Sigmoid colon (tissue), 7 donors: ENCODE data around the gene WDHD1. TPM values are rescaled to one million over a fixed set of nuclear protein-coding genes. Genes with fewer than 3 reads are reported as not detected.

Source experiments
- DNase-seq: peaks from one replicate; pipeline ENCODE4 v3.0.0-alpha.2; 2019
- H3K27ac ChIP-seq, 4 donors: fragments of 200-600 bp; sonication (generic); one replicate each; pipeline ENCODE4 v1.5.1; 2016 to 2019; ENCODE audit warnings: mild to moderate bottlenecking in 1 of 4
- H3K27me3 ChIP-seq, 3 donors: fragments of 200-600 bp; sonication (generic); one replicate each; pipeline ENCODE4 v1.5.1; 2019; ENCODE audit warnings: mild to moderate bottlenecking in 1 of 3
- H3K36me3 ChIP-seq, 4 donors: fragments of 200-600 bp; sonication (generic); one replicate each; pipeline ENCODE4 v1.5.1; 2016 to 2019
- H3K4me1 ChIP-seq, 4 donors: fragments of 200-600 bp; sonication (generic); one replicate each; pipeline ENCODE4 v1.5.1; 2017 to 2019
- H3K4me3 ChIP-seq, 4 donors: fragments of 200-600 bp; sonication (generic); one replicate each; pipeline ENCODE4 v1.5.1; 2017 to 2019; ENCODE audit warnings: mild to moderate bottlenecking in 2 of 4, moderate library complexity in 1 of 4
- H3K9me3 ChIP-seq, 4 donors: fragments of 200-600 bp in 3 of 4; sonication (generic) in 3 of 4; one replicate each; pipeline versions ENCODE4 v1.5.1 to v1.6.1; 2013 to 2019
- EP300 ChIP-seq, 4 donors: sonication (generic); formaldehyde crosslinking; IDR thresholded peaks; one replicate each; pipeline ENCODE4 v1.6.1; 2017; ENCODE audit warnings: antibody characterized with exemption in 4 of 4
- POLR2A ChIP-seq, 2 donors: fragments of 450-650 bp; IDR thresholded peaks; one replicate each; pipeline ENCODE4 v1.6.1; 2016; ENCODE audit warnings: antibody characterized with exemption in 2 of 2, mild to moderate bottlenecking in 2 of 2, moderate library complexity in 2 of 2
- POLR2AphosphoS5 ChIP-seq, 4 donors: sonication (generic); formaldehyde crosslinking; IDR thresholded peaks; one replicate each; pipeline ENCODE4 v1.6.1; 2017; ENCODE audit warnings: antibody characterized with exemption in 4 of 4
- WGBS, 2 donors: extraction: QIAGEN DNeasy Blood & Tissue Kit; methylation state at CpG; one replicate each; pipeline ENCODE4 v1.1.7; 2013; 5-methylcytosine and 5-hydroxymethylcytosine counted together
- intact Hi-C: fragments of 100-400 bp; cut with DNase I; formaldehyde crosslinking; loops from one replicate; pipeline ENCODE4 v1.15.1; 2023
- polyA plus RNA-seq, 3 donors: library from polyadenylated mRNA; stranded (reverse); fragments of 200-250 nt; gene quantifications; one replicate each; pipeline ENCODE4 v1.2.3, GENCODE V29; 2013
- total RNA-seq, 4 donors: library from RNA; depleted of rRNA; stranded (reverse); fragments of >200 nt; gene quantifications; one replicate each; pipeline ENCODE4 v1.1.0, GENCODE V29; 2016
- TF ChIP-seq, protein P1 (sequence below), 4 experiments: fragments of 450-650 bp in 3 of 4; fragments of 200-600 bp in 1 of 4; IDR thresholded peaks; one replicate each; pipeline ENCODE4 v1.5.1; 2016 to 2019; ENCODE audit warnings: antibody characterized with exemption in 4 of 4, mild to moderate bottlenecking in 3 of 4, moderate library complexity in 2 of 4
- donor health status: healthy with polysubstance abuse.
- donor health status: Bipolar disorder and iron deficiency.
- donor health status: healthy.

Gene WDHD1
- total and polyA plus RNA-seq, 7 donors = 0.60 to 4.0 (median 1.1) TPM

DNA sequence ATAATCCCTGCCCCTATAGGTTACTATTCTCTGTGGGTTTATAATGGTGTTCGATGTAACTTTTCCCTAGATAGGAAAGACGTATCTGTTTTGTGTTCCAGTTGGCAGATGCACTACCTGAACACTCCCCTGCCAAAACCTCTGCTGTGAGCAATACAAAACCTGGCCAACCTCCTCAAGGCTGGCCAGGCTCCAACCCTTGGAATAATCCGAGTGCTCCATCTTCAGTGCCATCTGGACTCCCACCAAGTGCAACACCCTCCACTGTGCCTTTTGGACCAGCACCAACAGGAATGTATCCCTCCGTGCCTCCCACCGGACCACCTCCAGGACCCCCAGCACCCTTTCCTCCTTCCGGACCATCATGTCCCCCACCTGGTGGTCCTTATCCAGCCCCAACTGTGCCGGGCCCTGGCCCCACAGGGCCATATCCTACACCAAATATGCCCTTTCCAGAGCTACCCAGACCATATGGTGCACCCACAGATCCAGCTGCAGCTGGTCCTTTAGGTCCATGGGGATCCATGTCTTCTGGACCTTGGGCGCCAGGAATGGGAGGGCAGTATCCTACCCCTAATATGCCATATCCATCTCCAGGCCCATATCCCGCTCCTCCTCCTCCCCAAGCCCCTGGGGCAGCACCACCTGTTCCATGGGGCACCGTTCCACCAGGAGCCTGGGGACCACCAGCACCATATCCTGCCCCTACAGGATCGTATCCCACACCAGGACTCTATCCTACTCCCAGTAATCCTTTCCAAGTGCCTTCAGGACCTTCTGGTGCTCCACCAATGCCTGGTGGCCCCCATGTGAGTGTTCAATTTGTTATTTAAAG lies 35.8 kb upstream of the WDHD1 start:
- Histone ChIP-seq H3K36me3 (peaks cover 8 to 46% (median 13%) of the 10 kb centered on the region in 4 donors), H3K27ac (peak overlapping the region; percentile 30 to 62 (median 42)), H3K9me3 (no peaks in the 10 kb centered on the region), H3K27me3 (no peaks in the 10 kb centered on the region), H3K4me3 (no peak overlapping the region), H3K4me1 (peaks cover 0 to 27% (median 13%) of the 10 kb centered on the region in 4 donors)
- intact Hi-C loops = no loop called here
- WGBS, 2 donors = 94 to 95% methylated on average over 11 of the region's 11 CpGs
- no peak for TF ChIP-seq POLR2A (IDR thresholded peaks at IDR 0.05)
- no peak for DNase-seq

DNA sequence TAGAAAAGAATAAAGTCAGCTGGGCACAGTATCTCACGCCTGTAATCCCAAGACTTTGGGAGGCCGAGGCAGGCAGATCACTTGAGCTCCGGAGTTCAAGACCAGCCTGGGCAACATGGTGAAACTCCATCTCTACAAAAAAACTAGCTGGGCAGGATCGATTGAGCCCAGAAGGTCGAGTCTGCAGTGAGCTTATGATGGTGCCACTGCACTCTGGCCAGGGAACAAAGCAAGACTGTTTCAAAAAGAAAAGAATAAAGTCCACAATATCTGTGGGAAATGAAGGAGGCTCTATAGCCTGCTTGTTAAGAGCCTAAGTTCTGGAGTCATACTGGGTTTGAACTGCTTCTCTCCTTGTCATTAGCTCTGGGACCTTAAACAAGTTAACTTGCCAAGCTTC lies 32.4 kb upstream of the WDHD1 start:
- intact Hi-C loops = no loop called here
- no peaks in the 10 kb centered on the region for H3K9me3 ChIP-seq
- TF ChIP-seq, protein P1, sequence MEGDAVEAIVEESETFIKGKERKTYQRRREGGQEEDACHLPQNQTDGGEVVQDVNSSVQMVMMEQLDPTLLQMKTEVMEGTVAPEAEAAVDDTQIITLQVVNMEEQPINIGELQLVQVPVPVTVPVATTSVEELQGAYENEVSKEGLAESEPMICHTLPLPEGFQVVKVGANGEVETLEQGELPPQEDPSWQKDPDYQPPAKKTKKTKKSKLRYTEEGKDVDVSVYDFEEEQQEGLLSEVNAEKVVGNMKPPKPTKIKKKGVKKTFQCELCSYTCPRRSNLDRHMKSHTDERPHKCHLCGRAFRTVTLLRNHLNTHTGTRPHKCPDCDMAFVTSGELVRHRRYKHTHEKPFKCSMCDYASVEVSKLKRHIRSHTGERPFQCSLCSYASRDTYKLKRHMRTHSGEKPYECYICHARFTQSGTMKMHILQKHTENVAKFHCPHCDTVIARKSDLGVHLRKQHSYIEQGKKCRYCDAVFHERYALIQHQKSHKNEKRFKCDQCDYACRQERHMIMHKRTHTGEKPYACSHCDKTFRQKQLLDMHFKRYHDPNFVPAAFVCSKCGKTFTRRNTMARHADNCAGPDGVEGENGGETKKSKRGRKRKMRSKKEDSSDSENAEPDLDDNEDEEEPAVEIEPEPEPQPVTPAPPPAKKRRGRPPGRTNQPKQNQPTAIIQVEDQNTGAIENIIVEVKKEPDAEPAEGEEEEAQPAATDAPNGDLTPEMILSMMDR (IDR thresholded peaks at IDR 0.05) = no peak
- TF ChIP-seq POLR2AphosphoS5 (IDR thresholded peaks at IDR 0.05) (no peak), EP300 (IDR thresholded peaks at IDR 0.05) (no peak), POLR2A (IDR thresholded peaks at IDR 0.05) (no peak)
- no peak for DNase-seq
- H3K36me3 ChIP-seq = peaks cover 8 to 32% (median 10%) of the 10 kb centered on the region in 4 donors
- H3K4me1 ChIP-seq = peaks cover 0 to 37% (median 19%) of the 10 kb centered on the region in 4 donors
- H3K4me3 ChIP-seq = no peak overlapping the region
- 87 to 95% methylated on average over 5 of the region's 5 CpGs for WGBS, 2 donors
- H3K27ac ChIP-seq = no peak overlapping the region
- H3K27me3 ChIP-seq = no peaks in the 10 kb centered on the region

DNA sequence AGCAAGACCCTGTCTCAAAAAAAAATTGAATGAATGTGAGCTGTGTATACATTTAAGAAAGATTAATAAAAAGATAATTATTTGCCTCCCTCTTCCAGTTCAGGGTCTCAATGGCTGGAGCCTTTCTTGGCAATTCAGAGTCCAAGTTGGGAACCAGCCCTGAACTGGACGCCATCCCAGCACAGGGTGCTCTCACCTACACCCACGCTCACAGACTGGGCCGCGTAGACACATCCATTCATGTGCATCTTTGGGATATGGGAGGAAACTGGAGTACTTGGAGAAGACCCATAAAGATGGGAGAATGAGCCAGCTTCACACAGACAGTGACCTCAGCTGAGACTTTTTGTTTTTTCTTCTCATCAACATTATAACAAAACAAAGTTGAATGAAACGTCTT lies 31.0 kb upstream of the WDHD1 start:
- H3K36me3 ChIP-seq = peaks cover 2 to 22% (median 3%) of the 10 kb centered on the region in 4 donors
- H3K27me3 ChIP-seq = no peaks in the 10 kb centered on the region
- no peak for DNase-seq
- peaks cover 0 to 44% (median 27%) of the 10 kb centered on the region in 4 donors for H3K4me1 ChIP-seq
- no peak overlapping the region for H3K27ac ChIP-seq
- TF ChIP-seq POLR2AphosphoS5 (IDR thresholded peaks at IDR 0.05) = no peak
- TF ChIP-seq, protein P1 (IDR thresholded peaks at IDR 0.05) = no peak
- TF ChIP-seq EP300 (IDR thresholded peaks at IDR 0.05) = no peak
- TF ChIP-seq POLR2A (IDR thresholded peaks at IDR 0.05) = no peak
- intact Hi-C loops = no loop called here
- H3K9me3 ChIP-seq = no peaks in the 10 kb centered on the region
- WGBS, 2 donors = 93 to 98% methylated on average over 5 of the region's 5 CpGs
- H3K4me3 ChIP-seq = no peak overlapping the region

DNA sequence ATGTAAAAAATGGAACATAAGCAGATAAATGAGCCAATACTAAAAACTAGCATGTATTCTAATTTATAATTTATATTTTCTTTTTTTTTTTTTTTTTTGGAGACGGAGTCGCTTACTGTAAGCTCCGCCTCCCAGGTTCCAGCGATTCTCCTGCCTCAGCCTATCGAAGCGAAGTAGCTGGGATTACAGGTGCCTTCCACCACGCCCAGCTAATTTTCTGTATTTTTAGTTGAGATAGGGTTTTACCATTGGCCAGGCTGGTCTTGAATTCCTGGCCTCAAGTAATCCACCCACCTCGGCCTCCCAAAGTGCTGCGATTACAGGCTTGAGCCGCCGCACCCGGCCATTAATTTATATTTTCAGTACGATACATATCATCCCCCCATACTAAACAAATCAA lies 27.2 kb upstream of the WDHD1 start:
- Histone ChIP-seq H3K36me3 (peaks cover 0 to 16% (median 0%) of the 10 kb centered on the region in 4 donors), H3K27ac (no peak overlapping the region), H3K4me1 (peaks cover 0 to 40% (median 22%) of the 10 kb centered on the region in 4 donors), H3K4me3 (no peak overlapping the region), H3K9me3 (no peaks in the 10 kb centered on the region), H3K27me3 (no peaks in the 10 kb centered on the region)
- TF ChIP-seq, protein P1 (IDR thresholded peaks at IDR 0.05) = no peak
- intact Hi-C loops = no loop called here
- no peak for DNase-seq
- WGBS, 2 donors = 98 to 99% methylated on average over 13 of the region's 13 CpGs

DNA sequence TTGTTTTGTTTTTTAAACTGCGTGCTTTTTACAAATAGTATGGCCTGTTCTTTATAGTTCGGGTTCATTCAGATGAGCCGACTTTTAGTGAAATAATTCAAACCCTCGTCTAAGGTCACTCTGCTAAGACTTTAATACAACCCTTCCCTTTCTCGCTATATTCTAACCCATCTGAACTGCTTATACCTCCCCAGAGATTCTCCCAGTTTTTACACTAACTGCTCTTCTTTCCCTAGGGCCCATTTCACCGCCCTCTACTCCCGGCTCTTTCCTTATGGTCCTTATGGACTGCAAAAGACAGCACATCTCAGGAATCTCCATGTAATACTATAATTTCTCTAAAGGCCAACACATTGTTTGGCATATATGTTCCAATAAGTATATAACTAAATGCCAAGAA lies 26.6 kb upstream of the WDHD1 start:
- peaks cover 0 to 14% (median 0%) of the 10 kb centered on the region in 4 donors for H3K36me3 ChIP-seq
- no peak for TF ChIP-seq POLR2AphosphoS5 (IDR thresholded peaks at IDR 0.05)
- no peak for TF ChIP-seq POLR2A (IDR thresholded peaks at IDR 0.05)
- TF ChIP-seq, protein P1 (IDR thresholded peaks at IDR 0.05) = no peak
- no peak for TF ChIP-seq EP300 (IDR thresholded peaks at IDR 0.05)
- no peaks in the 10 kb centered on the region for H3K27me3 ChIP-seq
- intact Hi-C loops = no loop called here
- 88 to 89% methylated on average over 7 of the region's 7 CpGs for WGBS, 2 donors
- H3K27ac ChIP-seq = peak overlapping the region in 3 of 4 donors; percentile 99 to 100 (median 99)
- H3K4me3 ChIP-seq = peak overlapping the region in 1 of 4 donors; percentile 93
- H3K9me3 ChIP-seq = no peaks in the 10 kb centered on the region
- H3K4me1 ChIP-seq = peaks cover 0 to 40% (median 22%) of the 10 kb centered on the region in 4 donors
- DNase-seq = no peak
